ENCODE data around the gene GFI1B.

The GFI1B gene

GRCh38 chr9:133009906-133010582 is 31.6 kb downstream of the GFI1B start:
- no peak overlapping the region for H3K4me3 ChIP-seq (replicated peaks in 1 of 2; ENCODE audit: low read depth in 2 of 2, low read length in 2 of 2)
- TF ChIP-seq CTCF (IDR thresholded peaks at IDR 0.05; ENCODE audit: low read depth, low read length): no peak
- no peak for DNase-seq (ENCODE audit: low read depth in 2 of 2)

- H3K4me3 ChIP-seq (replicated peaks in 1 of 2; ENCODE audit: low read depth in 2 of 2, low read length in 2 of 2): no peak overlapping the region
- DNase-seq (ENCODE audit: low read depth in 2 of 2): no peak
- TF ChIP-seq CTCF (IDR thresholded peaks at IDR 0.05; ENCODE audit: low read depth, low read length): no peak
These were observed 36.2 kb downstream of the GFI1B start for GRCh38 chr9:133014696-133015095.

- peak in 1 of 2 donors; percentile 6 for DNase-seq (ENCODE audit: low read depth in 2 of 2)
- H3K4me3 ChIP-seq (replicated peaks in 1 of 2; ENCODE audit: low read depth in 2 of 2, low read length in 2 of 2): no peak overlapping the region
- TF ChIP-seq CTCF (IDR thresholded peaks at IDR 0.05; ENCODE audit: low read depth, low read length): no peak
These were observed 44.8 kb downstream of the GFI1B start for GRCh38 chr9:133023117-133023890.

- no peak overlapping the region for H3K4me3 ChIP-seq (replicated peaks in 1 of 2; ENCODE audit: low read depth in 2 of 2, low read length in 2 of 2)
- no peak for DNase-seq (ENCODE audit: low read depth in 2 of 2)
- TF ChIP-seq CTCF (IDR thresholded peaks at IDR 0.05; ENCODE audit: low read depth, low read length): no peak
These were observed 47.9 kb downstream of the GFI1B start for GRCh38 chr9:133026426-133026825.

- TF ChIP-seq CTCF (IDR thresholded peaks at IDR 0.05; ENCODE audit: low read depth, low read length): no peak
- no peak for DNase-seq (ENCODE audit: low read depth in 2 of 2)
- H3K4me3 ChIP-seq (replicated peaks in 1 of 2; ENCODE audit: low read depth in 2 of 2, low read length in 2 of 2): no peak overlapping the region
These were observed 48.6 kb downstream of the GFI1B start for GRCh38 chr9:133027134-133027533.

GRCh38 chr9:133028221-133028620 is 49.7 kb downstream of the GFI1B start:
- no peak overlapping the region for H3K4me3 ChIP-seq (replicated peaks in 1 of 2; ENCODE audit: low read depth in 2 of 2, low read length in 2 of 2)
- no peak for TF ChIP-seq CTCF (IDR thresholded peaks at IDR 0.05; ENCODE audit: low read depth, low read length)
- no peak for DNase-seq (ENCODE audit: low read depth in 2 of 2)

Measured in cardiac fibroblast (primary cell).